K562 (cell line): ENCODE data around the gene PYGB. TPM values are rescaled to one million over a fixed set of nuclear protein-coding genes. Genes with fewer than 3 reads are reported as not detected.

Experiments
- CCNT2 ChIP-seq: IDR thresholded peaks from 2 replicates; pipeline ENCODE4 v1.6.1; 2011; ENCODE audit warnings: borderline replicate concordance, low read depth, mild to moderate bottlenecking, moderate library complexity, mixed read lengths, low read length; ENCODE audit not compliant: insufficient read length; ENCODE audit errors: extremely low read depth
- ZNF644 ChIP-seq: fragments of 200-800 bp; sonication (Bioruptor generic); IDR thresholded peaks from 2 replicates; pipeline ENCODE4 v1.6.1; 2016; ENCODE audit warnings: low read depth, missing genetic modification characterization, missing compliant biosample characterization
- polyA plus RNA-seq, 8 experiments: library from polyadenylated mRNA; depleted of rRNA in 4 of 8; stranded (reverse) in 5 of 8; unstranded in 3 of 8; fragments of >200 nt; fragmentation: Nextera tagmentation in 2 of 8; fragmentation: Illumina TruSeq in 1 of 8; extraction: Ambion mirVana in 2 of 8; extraction: Trizol in 1 of 8; gene quantifications; 2 replicates each; pipeline versions ENCODE4 v1.2.1 to v1.2.3, GENCODE V29; 2011 to 2014; ENCODE audit warnings: inconsistent platforms in 1 of 8, missing spikeins in 1 of 8
- total RNA-seq, 7 experiments: library from RNA; depleted of rRNA in 6 of 7; stranded (reverse); fragments of >200 nt in 6 of 7; fragmentation: Illumina TruSeq in 2 of 7; extraction: Trizol in 2 of 7; gene quantifications; 2 replicates each; pipeline versions ENCODE4 v1.2.1 to v1.2.3, GENCODE V29; 2011 to 2021; ENCODE audit warnings: low replicate concordance in 1 of 7
- TF ChIP-seq, protein P1 (sequence below): sonication (generic); formaldehyde crosslinking; IDR thresholded peaks from 2 replicates; pipeline ENCODE4 v1.8.0; 2022; ENCODE audit warnings: mild to moderate bottlenecking, missing genetic modification reagents
- TF ChIP-seq, protein P2 (sequence below): fragments of 200-600 bp; sonication (generic); IDR thresholded peaks from one replicate; pipeline ENCODE4 v1.6.1; 2012; ENCODE audit warnings: mild to moderate bottlenecking, low read depth, low read length, inconsistent platforms
- TF ChIP-seq, protein P3 (sequence below): fragments of 250-450 bp; sonication (Bioruptor Pico); IDR thresholded peaks from 2 replicates; pipeline ENCODE4 v1.5.0; 2021; ENCODE audit warnings: mild to moderate bottlenecking, moderate library complexity
- TF ChIP-seq, protein P4 (sequence below), 2 experiments: fragments of 250-450 bp in 1 of 2; fragments of 450-650 bp in 1 of 2; sonication (Bioruptor Pico) in 1 of 2; IDR thresholded peaks; 2 replicates each; pipeline versions ENCODE4 v1.6.1 to v1.8.0; 2016 to 2021; ENCODE audit warnings: mild to moderate bottlenecking in 2 of 2, moderate library complexity in 2 of 2, missing compliant biosample characterization in 1 of 2, missing genetic modification characterization in 1 of 2

PYGB gene
- total and polyA plus RNA-seq, 9 of the 15 experiments (the other 6 are each of a cell fraction or from before 2014, with no cell fraction given) = 0.34 to 18.0 (median 9.8) TPM

DNA sequence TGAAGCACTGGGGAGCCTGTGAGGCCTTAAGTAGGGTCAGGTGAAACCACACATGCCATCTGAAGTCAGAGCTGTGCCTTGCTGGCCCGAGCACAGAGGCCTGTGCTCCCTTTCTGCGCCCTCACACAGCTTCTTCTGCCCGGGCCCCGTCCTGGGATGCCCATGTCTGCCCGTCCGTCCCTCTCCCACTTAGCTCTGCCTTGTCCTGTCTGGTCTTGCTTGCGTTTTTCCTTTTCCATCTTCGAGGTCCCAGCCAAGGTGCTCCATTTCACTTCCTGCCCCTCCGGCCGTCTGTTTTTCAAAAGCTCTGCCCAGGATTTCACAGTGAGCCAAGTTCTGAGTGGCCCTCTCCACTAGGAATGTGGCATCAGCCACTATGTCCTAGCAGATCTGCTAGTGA is 45.6 kb downstream of the PYGB start (continued):
- TF ChIP-seq, protein P1, sequence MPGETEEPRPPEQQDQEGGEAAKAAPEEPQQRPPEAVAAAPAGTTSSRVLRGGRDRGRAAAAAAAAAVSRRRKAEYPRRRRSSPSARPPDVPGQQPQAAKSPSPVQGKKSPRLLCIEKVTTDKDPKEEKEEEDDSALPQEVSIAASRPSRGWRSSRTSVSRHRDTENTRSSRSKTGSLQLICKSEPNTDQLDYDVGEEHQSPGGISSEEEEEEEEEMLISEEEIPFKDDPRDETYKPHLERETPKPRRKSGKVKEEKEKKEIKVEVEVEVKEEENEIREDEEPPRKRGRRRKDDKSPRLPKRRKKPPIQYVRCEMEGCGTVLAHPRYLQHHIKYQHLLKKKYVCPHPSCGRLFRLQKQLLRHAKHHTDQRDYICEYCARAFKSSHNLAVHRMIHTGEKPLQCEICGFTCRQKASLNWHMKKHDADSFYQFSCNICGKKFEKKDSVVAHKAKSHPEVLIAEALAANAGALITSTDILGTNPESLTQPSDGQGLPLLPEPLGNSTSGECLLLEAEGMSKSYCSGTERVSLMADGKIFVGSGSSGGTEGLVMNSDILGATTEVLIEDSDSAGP (CRISPR knock-in tag) = no peak
- no peak for TF ChIP-seq ZNF644 (tag)
- no peak for TF ChIP-seq CCNT2
- TF ChIP-seq, protein P2, sequence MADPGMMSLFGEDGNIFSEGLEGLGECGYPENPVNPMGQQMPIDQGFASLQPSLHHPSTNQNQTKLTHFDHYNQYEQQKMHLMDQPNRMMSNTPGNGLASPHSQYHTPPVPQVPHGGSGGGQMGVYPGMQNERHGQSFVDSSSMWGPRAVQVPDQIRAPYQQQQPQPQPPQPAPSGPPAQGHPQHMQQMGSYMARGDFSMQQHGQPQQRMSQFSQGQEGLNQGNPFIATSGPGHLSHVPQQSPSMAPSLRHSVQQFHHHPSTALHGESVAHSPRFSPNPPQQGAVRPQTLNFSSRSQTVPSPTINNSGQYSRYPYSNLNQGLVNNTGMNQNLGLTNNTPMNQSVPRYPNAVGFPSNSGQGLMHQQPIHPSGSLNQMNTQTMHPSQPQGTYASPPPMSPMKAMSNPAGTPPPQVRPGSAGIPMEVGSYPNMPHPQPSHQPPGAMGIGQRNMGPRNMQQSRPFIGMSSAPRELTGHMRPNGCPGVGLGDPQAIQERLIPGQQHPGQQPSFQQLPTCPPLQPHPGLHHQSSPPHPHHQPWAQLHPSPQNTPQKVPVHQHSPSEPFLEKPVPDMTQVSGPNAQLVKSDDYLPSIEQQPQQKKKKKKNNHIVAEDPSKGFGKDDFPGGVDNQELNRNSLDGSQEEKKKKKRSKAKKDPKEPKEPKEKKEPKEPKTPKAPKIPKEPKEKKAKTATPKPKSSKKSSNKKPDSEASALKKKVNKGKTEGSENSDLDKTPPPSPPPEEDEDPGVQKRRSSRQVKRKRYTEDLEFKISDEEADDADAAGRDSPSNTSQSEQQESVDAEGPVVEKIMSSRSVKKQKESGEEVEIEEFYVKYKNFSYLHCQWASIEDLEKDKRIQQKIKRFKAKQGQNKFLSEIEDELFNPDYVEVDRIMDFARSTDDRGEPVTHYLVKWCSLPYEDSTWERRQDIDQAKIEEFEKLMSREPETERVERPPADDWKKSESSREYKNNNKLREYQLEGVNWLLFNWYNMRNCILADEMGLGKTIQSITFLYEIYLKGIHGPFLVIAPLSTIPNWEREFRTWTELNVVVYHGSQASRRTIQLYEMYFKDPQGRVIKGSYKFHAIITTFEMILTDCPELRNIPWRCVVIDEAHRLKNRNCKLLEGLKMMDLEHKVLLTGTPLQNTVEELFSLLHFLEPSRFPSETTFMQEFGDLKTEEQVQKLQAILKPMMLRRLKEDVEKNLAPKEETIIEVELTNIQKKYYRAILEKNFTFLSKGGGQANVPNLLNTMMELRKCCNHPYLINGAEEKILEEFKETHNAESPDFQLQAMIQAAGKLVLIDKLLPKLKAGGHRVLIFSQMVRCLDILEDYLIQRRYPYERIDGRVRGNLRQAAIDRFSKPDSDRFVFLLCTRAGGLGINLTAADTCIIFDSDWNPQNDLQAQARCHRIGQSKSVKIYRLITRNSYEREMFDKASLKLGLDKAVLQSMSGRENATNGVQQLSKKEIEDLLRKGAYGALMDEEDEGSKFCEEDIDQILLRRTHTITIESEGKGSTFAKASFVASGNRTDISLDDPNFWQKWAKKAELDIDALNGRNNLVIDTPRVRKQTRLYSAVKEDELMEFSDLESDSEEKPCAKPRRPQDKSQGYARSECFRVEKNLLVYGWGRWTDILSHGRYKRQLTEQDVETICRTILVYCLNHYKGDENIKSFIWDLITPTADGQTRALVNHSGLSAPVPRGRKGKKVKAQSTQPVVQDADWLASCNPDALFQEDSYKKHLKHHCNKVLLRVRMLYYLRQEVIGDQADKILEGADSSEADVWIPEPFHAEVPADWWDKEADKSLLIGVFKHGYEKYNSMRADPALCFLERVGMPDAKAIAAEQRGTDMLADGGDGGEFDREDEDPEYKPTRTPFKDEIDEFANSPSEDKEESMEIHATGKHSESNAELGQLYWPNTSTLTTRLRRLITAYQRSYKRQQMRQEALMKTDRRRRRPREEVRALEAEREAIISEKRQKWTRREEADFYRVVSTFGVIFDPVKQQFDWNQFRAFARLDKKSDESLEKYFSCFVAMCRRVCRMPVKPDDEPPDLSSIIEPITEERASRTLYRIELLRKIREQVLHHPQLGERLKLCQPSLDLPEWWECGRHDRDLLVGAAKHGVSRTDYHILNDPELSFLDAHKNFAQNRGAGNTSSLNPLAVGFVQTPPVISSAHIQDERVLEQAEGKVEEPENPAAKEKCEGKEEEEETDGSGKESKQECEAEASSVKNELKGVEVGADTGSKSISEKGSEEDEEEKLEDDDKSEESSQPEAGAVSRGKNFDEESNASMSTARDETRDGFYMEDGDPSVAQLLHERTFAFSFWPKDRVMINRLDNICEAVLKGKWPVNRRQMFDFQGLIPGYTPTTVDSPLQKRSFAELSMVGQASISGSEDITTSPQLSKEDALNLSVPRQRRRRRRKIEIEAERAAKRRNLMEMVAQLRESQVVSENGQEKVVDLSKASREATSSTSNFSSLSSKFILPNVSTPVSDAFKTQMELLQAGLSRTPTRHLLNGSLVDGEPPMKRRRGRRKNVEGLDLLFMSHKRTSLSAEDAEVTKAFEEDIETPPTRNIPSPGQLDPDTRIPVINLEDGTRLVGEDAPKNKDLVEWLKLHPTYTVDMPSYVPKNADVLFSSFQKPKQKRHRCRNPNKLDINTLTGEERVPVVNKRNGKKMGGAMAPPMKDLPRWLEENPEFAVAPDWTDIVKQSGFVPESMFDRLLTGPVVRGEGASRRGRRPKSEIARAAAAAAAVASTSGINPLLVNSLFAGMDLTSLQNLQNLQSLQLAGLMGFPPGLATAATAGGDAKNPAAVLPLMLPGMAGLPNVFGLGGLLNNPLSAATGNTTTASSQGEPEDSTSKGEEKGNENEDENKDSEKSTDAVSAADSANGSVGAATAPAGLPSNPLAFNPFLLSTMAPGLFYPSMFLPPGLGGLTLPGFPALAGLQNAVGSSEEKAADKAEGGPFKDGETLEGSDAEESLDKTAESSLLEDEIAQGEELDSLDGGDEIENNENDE = no peak
- TF ChIP-seq, protein P3, sequence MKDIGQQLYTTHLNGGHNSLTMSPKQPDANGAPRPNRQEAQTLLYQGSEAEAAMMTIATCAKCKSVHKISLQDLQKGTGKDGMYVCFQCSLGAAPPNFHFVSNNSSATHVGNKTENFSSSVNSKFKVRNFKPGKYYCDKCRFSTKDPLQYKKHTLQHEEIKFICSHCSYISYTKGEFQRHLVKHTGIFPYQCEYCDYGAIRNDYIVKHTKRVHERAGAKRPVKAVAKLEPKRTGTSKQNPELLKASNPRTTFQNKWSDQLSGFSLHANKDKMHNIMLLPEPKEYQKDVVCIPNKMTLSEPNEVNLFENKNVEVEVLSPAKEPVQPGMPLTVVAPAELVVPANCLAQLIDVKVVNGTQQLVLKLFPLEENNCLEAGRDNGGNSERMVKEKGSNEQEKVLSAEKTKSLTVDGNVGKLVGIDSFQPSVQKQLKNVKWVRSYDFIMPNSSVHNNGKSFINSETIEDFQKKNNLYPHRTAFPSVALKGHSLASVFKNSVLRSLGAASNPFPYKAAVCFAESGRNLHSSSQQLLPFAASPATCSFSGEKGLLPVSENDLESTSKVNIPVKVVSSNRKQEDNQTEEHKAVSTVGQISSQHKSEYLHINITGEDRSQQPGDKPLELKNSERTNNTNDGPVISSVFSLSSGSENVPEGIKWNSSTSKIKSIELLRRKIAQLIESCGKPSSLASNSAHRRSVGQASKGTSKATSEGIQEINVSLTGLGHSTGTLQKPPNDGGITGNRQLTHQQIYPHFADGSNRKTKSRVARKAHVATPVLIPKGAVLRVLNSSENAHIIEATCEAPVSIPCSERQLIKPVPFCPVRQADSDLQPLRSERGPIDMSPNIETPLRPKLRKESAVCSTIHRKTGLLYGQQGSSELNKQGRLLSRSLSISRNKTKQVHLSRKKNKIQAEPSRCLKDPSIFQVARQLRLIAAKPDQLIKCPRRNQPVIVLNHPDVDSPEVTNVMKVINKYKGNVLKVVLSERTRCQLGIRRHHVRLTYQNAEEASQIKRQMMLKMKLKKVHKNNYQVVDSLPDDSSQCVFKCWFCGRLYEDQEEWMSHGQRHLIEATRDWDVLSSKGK = no peak
- TF ChIP-seq, protein P4, sequence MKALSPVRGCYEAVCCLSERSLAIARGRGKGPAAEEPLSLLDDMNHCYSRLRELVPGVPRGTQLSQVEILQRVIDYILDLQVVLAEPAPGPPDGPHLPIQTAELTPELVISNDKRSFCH (CRISPR knock-in tag; IDR thresholded peaks at IDR 0.05) = no peak
- TF ChIP-seq, protein P4 (tag; IDR thresholded peaks at IDR 0.05) = no peak
